Hematopoietic multipotent progenitor cell (in vitro differentiated cells): ENCODE measurements around the gene SLC39A7. TPM values are rescaled to one million over a fixed set of nuclear protein-coding genes. Genes with fewer than 3 reads are reported as not detected.
"Not testable (repeated sequence)": the region's sequence is repeated elsewhere in the genome, so short reads cannot be mapped to it uniquely, and the experiment has no call there.

Experiments used
- DNase-seq, 3 donors: peaks; one replicate each; pipeline ENCODE4 v3.0.0-alpha.2; 2011 to 2015; ENCODE audit warnings: low read depth in 2 of 3, low spot score in 2 of 3
- small RNA-seq: library from RNA; depleted of rRNA; stranded (forward); fragments of <200 nt; gene quantifications from one replicate; pipeline ENCODE3, GENCODE V24; 2012
- total RNA-seq: library from RNA; depleted of rRNA; stranded (reverse); fragments of >200 nt; gene quantifications from one replicate; pipeline ENCODE4 v1.2.3, GENCODE V29; 2012

SLC39A7 gene
- total RNA-seq, 1 donor: 29.9 TPM

GRCh38 chr6:33226503-33227120, 25.9 kb downstream of the SLC39A7 start:
- not testable (repeated sequence) for DNase-seq

GRCh38 chr6:33235221-33235634, 34.6 kb downstream of the SLC39A7 start:
- DNase-seq: no peak

GRCh38 chr6:33236328-33236727, 35.7 kb downstream of the SLC39A7 start:
- DNase-seq: no peak

- no peak for DNase-seq
Observed at GRCh38 chr6:33236852-33237251, 36.2 kb downstream of the SLC39A7 start.

- no peak for DNase-seq
Observed at GRCh38 chr6:33237741-33238140, 37.1 kb downstream of the SLC39A7 start.

- no peak for DNase-seq
Observed at GRCh38 chr6:33241968-33242367, 41.3 kb downstream of the SLC39A7 start.

- DNase-seq: no peak
Observed at GRCh38 chr6:33243476-33243875, 42.8 kb downstream of the SLC39A7 start.

GRCh38 chr6:33247977-33248642, 47.4 kb downstream of the SLC39A7 start:
- peak; percentile 79 to 91 (median 83) for DNase-seq

GRCh38 chr6:33248643-33248931, 47.9 kb downstream of the SLC39A7 start:
- DNase-seq: peak in 1 of 3 donors; percentile 48

- DNase-seq: peak; percentile 88 to 100 (median 99)
Observed at GRCh38 chr6:33248932-33249731, 48.5 kb downstream of the SLC39A7 start.

- no peak for DNase-seq
Observed at GRCh38 chr6:33249732-33250630, 49.3 kb downstream of the SLC39A7 start.

- no peak for DNase-seq
Observed at GRCh38 chr6:33250731-33251130, 50.1 kb downstream of the SLC39A7 start.

- no peak for DNase-seq
Observed at GRCh38 chr6:33251395-33252012, 50.8 kb downstream of the SLC39A7 start.

- no peak for DNase-seq
Observed at GRCh38 chr6:33252759-33253158, 52.1 kb downstream of the SLC39A7 start.

Small RNA genes within 50 kb of the gene (small RNA-seq; reads per million reads assigned to genes)
- 3.7 reads per million, percentile 83 among the genes with 10 or more reads in this experiment for gene MIR219A1
- not detected for gene RNY4P10

Other genes starting within 250 kb of the SLC39A7 start
- 156 TPM for gene HLA-DMA, start 247.8 kb upstream of the SLC39A7 start, total RNA-seq
- 191 TPM for gene BRD2, start 232.3 kb upstream of the SLC39A7 start, total RNA-seq
- gene HLA-DOA, start 191.3 kb upstream of the SLC39A7 start, total RNA-seq: 209 TPM
- gene HLA-DPA1, start 127.2 kb upstream of the SLC39A7 start, total RNA-seq: 618 TPM
- gene HLA-DPB1, start 124.9 kb upstream of the SLC39A7 start, total RNA-seq: 396 TPM
- gene COL11A2, start 8.4 kb upstream of the SLC39A7 start, total RNA-seq: 0.27 TPM
- 23.4 TPM for gene RXRB, start 202 bp upstream of the SLC39A7 start, total RNA-seq
- gene HSD17B8, start 3.8 kb downstream of the SLC39A7 start, total RNA-seq: 55.7 TPM
- gene RING1, start 7.6 kb downstream of the SLC39A7 start, total RNA-seq: 40.4 TPM
- 62.5 TPM for gene VPS52, start 71.0 kb downstream of the SLC39A7 start, total RNA-seq
- gene RPS18, start 71.2 kb downstream of the SLC39A7 start, total RNA-seq: 10,287 TPM
- gene B3GALT4, start 76.3 kb downstream of the SLC39A7 start, total RNA-seq: 14.3 TPM
- gene WDR46, start 88.4 kb downstream of the SLC39A7 start, total RNA-seq: 63.3 TPM
- 7.5 TPM for gene PFDN6, start 88.7 kb downstream of the SLC39A7 start, total RNA-seq
- gene RGL2, start 98.1 kb downstream of the SLC39A7 start, total RNA-seq: 35.5 TPM
- gene TAPBP, start 113.2 kb downstream of the SLC39A7 start, total RNA-seq: 323 TPM
- 27.7 TPM for gene ZBTB22, start 116.9 kb downstream of the SLC39A7 start, total RNA-seq
- gene DAXX, start 122.1 kb downstream of the SLC39A7 start, total RNA-seq: 63.6 TPM
- gene KIFC1, start 191.0 kb downstream of the SLC39A7 start, total RNA-seq: 4.8 TPM
- gene PHF1, start 210.1 kb downstream of the SLC39A7 start, total RNA-seq: 22.9 TPM
- gene CUTA, start 217.2 kb downstream of the SLC39A7 start, total RNA-seq: 109 TPM
- 22.4 TPM for gene SYNGAP1, start 219.2 kb downstream of the SLC39A7 start, total RNA-seq